HepG2 (cell line): ENCODE results near the gene PFAS. TPM values are rescaled to one million over a fixed set of nuclear protein-coding genes. Genes with fewer than 3 reads are reported as not detected.

ENCODE experiments used
- AHDC1 ChIP-seq: sonication (generic); formaldehyde crosslinking; IDR thresholded peaks from 2 replicates; pipeline ENCODE4 v1.5.1; 2020; ENCODE audit warnings: mild to moderate bottlenecking, missing genetic modification reagents, borderline replicate concordance
- ARNTL ChIP-seq: sonication (generic); formaldehyde crosslinking; IDR thresholded peaks from 2 replicates; pipeline ENCODE4 v1.4.0; 2020; ENCODE audit warnings: mild to moderate bottlenecking, missing genetic modification reagents
- ELF3 ChIP-seq: IDR thresholded peaks from 2 replicates; pipeline ENCODE4 v1.6.1; 2016; ENCODE audit warnings: missing genetic modification reagents, missing compliant biosample characterization
- GABPB1 ChIP-seq: IDR thresholded peaks from 2 replicates; pipeline ENCODE4 v1.6.1; 2016; ENCODE audit warnings: mild to moderate bottlenecking, missing genetic modification reagents, moderate library complexity, missing compliant biosample characterization
- HMGA1 ChIP-seq: sonication (generic); formaldehyde crosslinking; conservative IDR thresholded peaks from 2 replicates; pipeline ENCODE4 v1.4.0; 2020; ENCODE audit warnings: missing genetic modification reagents
- NR2F6 ChIP-seq, 2 experiments: IDR thresholded peaks; 2 replicates each; pipeline ENCODE4 v1.6.1; 2016; ENCODE audit warnings: antibody characterized with exemption in 1 of 2, mild to moderate bottlenecking in 1 of 2
- RBAK ChIP-seq: sonication (generic); formaldehyde crosslinking; IDR thresholded peaks from 2 replicates; pipeline ENCODE4 v1.5.1; 2020; ENCODE audit warnings: mild to moderate bottlenecking, missing genetic modification reagents
- RXRA ChIP-seq: sonication (generic); formaldehyde crosslinking; IDR thresholded peaks from 2 replicates; pipeline ENCODE4 v1.5.1; 2020; ENCODE audit warnings: missing genetic modification reagents
- SP4 ChIP-seq: sonication (generic); formaldehyde crosslinking; IDR thresholded peaks from 2 replicates; pipeline ENCODE4 v1.8.1; 2023; ENCODE audit warnings: mild to moderate bottlenecking, missing genetic modification reagents
- TBX3 ChIP-seq: fragments of 450-650 bp; IDR thresholded peaks from 2 replicates; pipeline ENCODE4 v1.6.1; 2017; ENCODE audit warnings: antibody characterized with exemption, mild to moderate bottlenecking, inconsistent platforms, borderline replicate concordance
- ZKSCAN8 ChIP-seq: IDR thresholded peaks from 2 replicates; pipeline ENCODE4 v1.6.1; 2016; ENCODE audit warnings: borderline replicate concordance, missing genetic modification reagents, missing compliant biosample characterization
- ZNF20 ChIP-seq: sonication (generic); formaldehyde crosslinking; IDR thresholded peaks from 2 replicates; pipeline ENCODE4 v1.4.0; 2020; ENCODE audit warnings: mild to moderate bottlenecking, moderate library complexity, missing genetic modification reagents
- ZNF670 ChIP-seq: sonication (generic); formaldehyde crosslinking; IDR thresholded peaks from 2 replicates; pipeline ENCODE4 v1.8.0; 2022; ENCODE audit warnings: mild to moderate bottlenecking, missing genetic modification reagents, borderline replicate concordance
- ZSCAN21 ChIP-seq: sonication (generic); formaldehyde crosslinking; IDR thresholded peaks from 2 replicates; pipeline ENCODE4 v1.8.0; 2022; ENCODE audit warnings: mild to moderate bottlenecking, missing genetic modification reagents, moderate library complexity, borderline replicate concordance
- ZUFSP ChIP-seq: sonication (generic); formaldehyde crosslinking; IDR thresholded peaks from 2 replicates; pipeline ENCODE4 v1.9.0; 2021; ENCODE audit warnings: missing genetic modification reagents, mild to moderate bottlenecking, borderline replicate concordance
- polyA plus RNA-seq, 8 experiments: library from polyadenylated mRNA; depleted of rRNA in 3 of 8; stranded (reverse) in 7 of 8; unstranded in 1 of 8; fragments of >200 nt; fragmentation: Illumina TruSeq in 4 of 8; extraction: Trizol in 4 of 8; gene quantifications; 2 replicates each; pipeline versions ENCODE4 v1.2.1 to v1.2.3, GENCODE V29; 2011 to 2016; ENCODE audit warnings: low read depth in 4 of 8, missing spikeins in 1 of 8, mixed read lengths in 1 of 8; ENCODE audit not compliant: insufficient read depth in 1 of 8
- total RNA-seq, 5 experiments: library from RNA; depleted of rRNA; stranded (reverse); fragments of >200 nt; fragmentation: Illumina TruSeq; extraction: Trizol; gene quantifications; 2 replicates each; pipeline ENCODE4 v1.2.3, GENCODE V29; 2016; ENCODE audit warnings: low read depth in 1 of 5
- TF ChIP-seq, protein P1 (sequence below): sonication (generic); formaldehyde crosslinking; IDR thresholded peaks from 2 replicates; pipeline ENCODE4 v1.8.0; 2022; ENCODE audit warnings: mild to moderate bottlenecking, missing genetic modification reagents; ENCODE audit not compliant: insufficient replicate concordance
- TF ChIP-seq, protein P2 (sequence below): fragments of 450-650 bp; IDR thresholded peaks from 2 replicates; pipeline ENCODE4 v1.6.1; 2016

Gene PFAS
- total and polyA plus RNA-seq, 2 of the 13 experiments (the other 11 are each of a cell fraction or from before 2014, with no cell fraction given) = 49.4 to 58.2 TPM

GRCh38 chr17:8210761-8211458 is 38.2 kb upstream of the PFAS start (continued):
- TF ChIP-seq, protein P1, sequence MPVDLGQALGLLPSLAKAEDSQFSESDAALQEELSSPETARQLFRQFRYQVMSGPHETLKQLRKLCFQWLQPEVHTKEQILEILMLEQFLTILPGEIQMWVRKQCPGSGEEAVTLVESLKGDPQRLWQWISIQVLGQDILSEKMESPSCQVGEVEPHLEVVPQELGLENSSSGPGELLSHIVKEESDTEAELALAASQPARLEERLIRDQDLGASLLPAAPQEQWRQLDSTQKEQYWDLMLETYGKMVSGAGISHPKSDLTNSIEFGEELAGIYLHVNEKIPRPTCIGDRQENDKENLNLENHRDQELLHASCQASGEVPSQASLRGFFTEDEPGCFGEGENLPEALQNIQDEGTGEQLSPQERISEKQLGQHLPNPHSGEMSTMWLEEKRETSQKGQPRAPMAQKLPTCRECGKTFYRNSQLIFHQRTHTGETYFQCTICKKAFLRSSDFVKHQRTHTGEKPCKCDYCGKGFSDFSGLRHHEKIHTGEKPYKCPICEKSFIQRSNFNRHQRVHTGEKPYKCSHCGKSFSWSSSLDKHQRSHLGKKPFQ (CRISPR knock-in tag) = no peak
- TF ChIP-seq ZNF670 (CRISPR knock-in tag) (peak; percentile 69; the same call in 1 of the 2 replicates), AHDC1 (peak; percentile 39; the same call in 1 of the 2 replicates), ZSCAN21 (CRISPR knock-in tag) (no peak), ZKSCAN8 (CRISPR knock-in tag) (no peak), HMGA1 (CRISPR knock-in tag) (no peak), ELF3 (CRISPR knock-in tag) (peak; percentile 26; the same call in 1 of the 2 replicates), NR2F6 (IDR thresholded peaks at IDR 0.05) (peak; percentile 66), NR2F6 (CRISPR knock-in tag; IDR thresholded peaks at IDR 0.05) (peak; percentile 53; the same call in 1 of the 2 replicates), ZNF20 (CRISPR knock-in tag) (no peak), ZUFSP (CRISPR knock-in tag) (no peak), RXRA (CRISPR knock-in tag) (0 out of 2 replicates have a peak, but pooled peaks have one; percentile 2), RBAK (CRISPR knock-in tag) (no peak), TBX3 (peak; percentile 82; the same call in 1 of the 2 replicates), GABPB1 (CRISPR knock-in tag) (no peak), ARNTL (CRISPR knock-in tag) (no peak), SP4 (no peak)
- TF ChIP-seq, protein P2, sequence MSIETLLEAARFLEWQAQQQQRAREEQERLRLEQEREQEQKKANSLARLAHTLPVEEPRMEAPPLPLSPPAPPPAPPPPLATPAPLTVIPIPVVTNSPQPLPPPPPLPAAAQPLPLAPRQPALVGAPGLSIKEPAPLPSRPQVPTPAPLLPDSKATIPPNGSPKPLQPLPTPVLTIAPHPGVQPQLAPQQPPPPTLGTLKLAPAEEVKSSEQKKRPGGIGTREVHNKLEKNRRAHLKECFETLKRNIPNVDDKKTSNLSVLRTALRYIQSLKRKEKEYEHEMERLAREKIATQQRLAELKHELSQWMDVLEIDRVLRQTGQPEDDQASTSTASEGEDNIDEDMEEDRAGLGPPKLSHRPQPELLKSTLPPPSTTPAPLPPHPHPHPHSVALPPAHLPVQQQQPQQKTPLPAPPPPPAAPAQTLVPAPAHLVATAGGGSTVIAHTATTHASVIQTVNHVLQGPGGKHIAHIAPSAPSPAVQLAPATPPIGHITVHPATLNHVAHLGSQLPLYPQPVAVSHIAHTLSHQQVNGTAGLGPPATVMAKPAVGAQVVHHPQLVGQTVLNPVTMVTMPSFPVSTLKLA = peak; percentile 9; the same call in 1 of the 2 replicates
